ENCODE data around the gene ANKFN1.

ANKFN1 gene

GRCh38 chr17:56426901-56427300 lies 273.6 kb downstream of the ANKFN1 start:
- Mint-ChIP-seq H3K36me3 (ENCODE audit: low read depth) (no peaks in the 10 kb centered on the region), H3K9me3 (no peaks in the 10 kb centered on the region), H3K4me1 (ENCODE audit: low read depth) (peaks cover 21% of the 10 kb centered on the region), H3K27ac (no peak overlapping the region), H3K27me3 (peaks cover 17% of the 10 kb centered on the region), H3K4me3 (no peak overlapping the region)

DNA sequence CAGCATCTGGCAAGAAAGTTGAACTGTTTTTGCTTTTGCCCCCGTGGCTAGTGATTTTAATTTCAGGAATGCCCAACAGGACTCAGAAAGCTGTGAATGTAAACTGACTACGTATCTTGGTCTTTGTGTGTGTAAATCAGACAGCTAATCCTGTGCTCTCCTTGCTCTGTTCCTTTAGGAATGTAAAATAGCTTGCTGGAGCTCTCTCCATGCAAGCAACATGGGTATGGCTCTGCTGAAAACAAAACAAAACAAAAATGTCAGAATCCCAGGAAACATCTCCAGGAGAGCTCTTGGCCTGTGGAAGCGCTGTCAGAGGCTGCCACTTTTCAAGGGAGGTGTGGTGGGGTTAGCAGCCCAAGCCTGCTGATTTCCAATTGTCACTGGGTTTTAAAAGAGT lies 278.5 kb downstream of the ANKFN1 start:
- H3K36me3 Mint-ChIP-seq (ENCODE audit: low read depth) = no peaks in the 10 kb centered on the region
- no peak overlapping the region for H3K27ac Mint-ChIP-seq
- H3K4me3 Mint-ChIP-seq = no peak overlapping the region
- H3K9me3 Mint-ChIP-seq = no peaks in the 10 kb centered on the region
- H3K27me3 Mint-ChIP-seq = peaks cover 6% of the 10 kb centered on the region
- no peaks in the 10 kb centered on the region for H3K4me1 Mint-ChIP-seq (ENCODE audit: low read depth)

- Mint-ChIP-seq H3K27ac (no peak overlapping the region), H3K36me3 (ENCODE audit: low read depth) (no peaks in the 10 kb centered on the region), H3K4me1 (ENCODE audit: low read depth) (no peaks in the 10 kb centered on the region), H3K4me3 (no peak overlapping the region), H3K9me3 (no peaks in the 10 kb centered on the region), H3K27me3 (peaks cover 10% of the 10 kb centered on the region)
Measured at GRCh38 chr17:56432443-56432842, 279.2 kb downstream of the ANKFN1 start.

- Mint-ChIP-seq H3K9me3 (no peaks in the 10 kb centered on the region), H3K27ac (no peak overlapping the region), H3K4me1 (ENCODE audit: low read depth) (no peaks in the 10 kb centered on the region), H3K27me3 (peaks cover 15% of the 10 kb centered on the region), H3K4me3 (no peak overlapping the region), H3K36me3 (ENCODE audit: low read depth) (no peaks in the 10 kb centered on the region)
Measured at GRCh38 chr17:56434610-56435009, 281.3 kb downstream of the ANKFN1 start.

- no peaks in the 10 kb centered on the region for H3K9me3 Mint-ChIP-seq
- H3K4me3 Mint-ChIP-seq = no peak overlapping the region
- H3K27ac Mint-ChIP-seq = no peak overlapping the region
- H3K4me1 Mint-ChIP-seq (ENCODE audit: low read depth) = no peaks in the 10 kb centered on the region
- H3K27me3 Mint-ChIP-seq = peaks cover 19% of the 10 kb centered on the region
- H3K36me3 Mint-ChIP-seq (ENCODE audit: low read depth) = no peaks in the 10 kb centered on the region
Measured at GRCh38 chr17:56436142-56436541, 282.9 kb downstream of the ANKFN1 start.

GRCh38 chr17:56440419-56440818 lies 287.1 kb downstream of the ANKFN1 start:
- H3K36me3 Mint-ChIP-seq (ENCODE audit: low read depth) = no peaks in the 10 kb centered on the region
- H3K27me3 Mint-ChIP-seq = peaks cover 17% of the 10 kb centered on the region
- no peak overlapping the region for H3K4me3 Mint-ChIP-seq
- H3K9me3 Mint-ChIP-seq = no peaks in the 10 kb centered on the region
- H3K4me1 Mint-ChIP-seq (ENCODE audit: low read depth) = no peaks in the 10 kb centered on the region
- no peak overlapping the region for H3K27ac Mint-ChIP-seq

GRCh38 chr17:56441308-56441707 lies 288.0 kb downstream of the ANKFN1 start:
- Mint-ChIP-seq H3K36me3 (ENCODE audit: low read depth) (no peaks in the 10 kb centered on the region), H3K4me1 (ENCODE audit: low read depth) (no peaks in the 10 kb centered on the region), H3K27me3 (peaks cover 17% of the 10 kb centered on the region), H3K4me3 (no peak overlapping the region), H3K9me3 (no peaks in the 10 kb centered on the region), H3K27ac (no peak overlapping the region)

GRCh38 chr17:56445692-56446411 lies 292.6 kb downstream of the ANKFN1 start:
- Mint-ChIP-seq H3K36me3 (ENCODE audit: low read depth) (no peaks in the 10 kb centered on the region), H3K4me3 (no peak overlapping the region), H3K27ac (no peak overlapping the region), H3K4me1 (ENCODE audit: low read depth) (no peaks in the 10 kb centered on the region), H3K9me3 (no peaks in the 10 kb centered on the region), H3K27me3 (peaks cover 4% of the 10 kb centered on the region)

DNA sequence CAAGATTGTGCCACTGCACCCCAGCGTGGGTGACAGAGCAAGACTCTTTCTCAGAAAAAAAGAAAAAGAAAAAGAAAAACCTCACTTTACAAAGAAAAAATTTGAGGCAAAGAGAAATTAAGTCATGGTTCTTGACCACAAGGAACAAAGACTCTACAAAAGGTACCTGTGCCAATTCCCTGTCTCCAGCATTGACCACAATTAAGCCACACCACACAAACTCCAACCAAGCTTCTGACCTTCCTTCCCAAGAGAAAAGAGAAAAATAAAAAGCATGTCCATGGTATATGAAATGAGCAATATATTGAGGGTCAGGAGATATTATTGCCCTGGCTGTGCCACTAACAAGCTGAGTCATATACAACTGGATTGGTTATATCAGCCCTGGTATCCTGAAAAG lies 293.9 kb downstream of the ANKFN1 start:
- Mint-ChIP-seq H3K36me3 (ENCODE audit: low read depth) (no peaks in the 10 kb centered on the region), H3K27me3 (peaks cover 9% of the 10 kb centered on the region), H3K27ac (no peak overlapping the region), H3K4me3 (no peak overlapping the region), H3K9me3 (no peaks in the 10 kb centered on the region), H3K4me1 (ENCODE audit: low read depth) (no peaks in the 10 kb centered on the region)

GRCh38 chr17:56448371-56448770 lies 295.1 kb downstream of the ANKFN1 start:
- Mint-ChIP-seq H3K9me3 (no peaks in the 10 kb centered on the region), H3K36me3 (ENCODE audit: low read depth) (no peaks in the 10 kb centered on the region), H3K4me3 (no peak overlapping the region), H3K4me1 (ENCODE audit: low read depth) (no peaks in the 10 kb centered on the region), H3K27ac (no peak overlapping the region), H3K27me3 (peaks cover 12% of the 10 kb centered on the region)

DNA sequence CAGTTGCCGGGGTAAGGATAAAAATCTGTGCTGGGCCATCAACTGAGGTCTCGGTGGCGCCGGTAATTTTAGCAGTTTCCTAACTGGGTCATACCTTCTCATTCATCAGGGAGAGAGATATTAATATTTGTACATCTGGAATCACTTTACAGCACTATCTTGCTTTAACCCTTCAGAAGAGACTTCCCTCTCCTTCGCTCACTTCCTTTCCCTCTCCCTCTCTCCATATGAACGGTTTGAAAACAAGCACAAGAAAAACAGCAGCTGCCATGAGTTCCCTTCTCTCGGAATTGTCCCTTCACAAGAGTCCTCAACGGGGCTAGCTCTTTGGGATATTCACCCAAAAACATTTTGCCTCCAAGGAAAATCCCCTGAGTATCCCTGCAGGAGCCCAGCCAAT lies 295.9 kb downstream of the ANKFN1 start:
- H3K36me3 Mint-ChIP-seq (ENCODE audit: low read depth) = no peaks in the 10 kb centered on the region
- no peaks in the 10 kb centered on the region for H3K4me1 Mint-ChIP-seq (ENCODE audit: low read depth)
- no peak overlapping the region for H3K27ac Mint-ChIP-seq

GRCh38 chr17:56451629-56452028 lies 298.4 kb downstream of the ANKFN1 start:
- H3K27ac Mint-ChIP-seq = no peak overlapping the region
- peaks cover 18% of the 10 kb centered on the region for H3K27me3 Mint-ChIP-seq
- H3K4me1 Mint-ChIP-seq (ENCODE audit: low read depth) = no peaks in the 10 kb centered on the region
- H3K9me3 Mint-ChIP-seq = no peaks in the 10 kb centered on the region
- no peak overlapping the region for H3K4me3 Mint-ChIP-seq
- H3K36me3 Mint-ChIP-seq (ENCODE audit: low read depth) = no peaks in the 10 kb centered on the region

More for the DNA sequence above, 295.9 kb downstream of the ANKFN1 start:
- no peaks in the 10 kb centered on the region for H3K9me3 Mint-ChIP-seq
- peaks cover 15% of the 10 kb centered on the region for H3K27me3 Mint-ChIP-seq
- no peak overlapping the region for H3K4me3 Mint-ChIP-seq

DNA sequence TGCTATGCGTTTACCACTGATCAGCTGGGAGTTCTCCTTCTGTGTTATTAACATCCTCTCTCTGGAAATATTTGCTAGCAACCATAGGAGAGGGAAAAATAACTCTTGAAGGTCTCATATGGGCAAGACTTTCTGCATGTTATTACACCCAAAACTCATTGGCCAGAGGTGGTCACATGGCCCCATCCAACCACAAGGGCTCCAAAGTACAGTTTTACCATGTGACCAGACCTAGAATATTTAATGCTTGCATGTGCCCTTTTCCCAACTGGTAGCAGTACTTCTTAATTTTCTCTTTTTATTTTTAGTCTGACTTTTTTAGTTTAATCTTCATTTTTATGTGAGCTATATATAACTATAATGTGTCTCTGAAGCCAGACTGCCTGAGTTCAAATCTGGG lies 299.2 kb downstream of the ANKFN1 start:
- H3K27me3 Mint-ChIP-seq = peaks cover 18% of the 10 kb centered on the region
- H3K4me3 Mint-ChIP-seq = no peak overlapping the region
- no peaks in the 10 kb centered on the region for H3K9me3 Mint-ChIP-seq
- no peak overlapping the region for H3K27ac Mint-ChIP-seq
- no peaks in the 10 kb centered on the region for H3K4me1 Mint-ChIP-seq (ENCODE audit: low read depth)
- no peaks in the 10 kb centered on the region for H3K36me3 Mint-ChIP-seq (ENCODE audit: low read depth)

- H3K27ac Mint-ChIP-seq = no peak overlapping the region
Measured at GRCh38 chr17:56457501-56457900, 304.2 kb downstream of the ANKFN1 start.

GRCh38 chr17:56465886-56466285 lies 312.6 kb downstream of the ANKFN1 start:
- peaks cover 13% of the 10 kb centered on the region for H3K27me3 Mint-ChIP-seq
- no peaks in the 10 kb centered on the region for H3K4me1 Mint-ChIP-seq (ENCODE audit: low read depth)
- H3K4me3 Mint-ChIP-seq = no peak overlapping the region

More at GRCh38 chr17:56457501-56457900, 304.2 kb downstream of the ANKFN1 start:
- Mint-ChIP-seq H3K9me3 (no peaks in the 10 kb centered on the region), H3K4me3 (no peak overlapping the region), H3K27me3 (peaks cover 24% of the 10 kb centered on the region), H3K36me3 (ENCODE audit: low read depth) (no peaks in the 10 kb centered on the region), H3K4me1 (ENCODE audit: low read depth) (no peaks in the 10 kb centered on the region)

DNA sequence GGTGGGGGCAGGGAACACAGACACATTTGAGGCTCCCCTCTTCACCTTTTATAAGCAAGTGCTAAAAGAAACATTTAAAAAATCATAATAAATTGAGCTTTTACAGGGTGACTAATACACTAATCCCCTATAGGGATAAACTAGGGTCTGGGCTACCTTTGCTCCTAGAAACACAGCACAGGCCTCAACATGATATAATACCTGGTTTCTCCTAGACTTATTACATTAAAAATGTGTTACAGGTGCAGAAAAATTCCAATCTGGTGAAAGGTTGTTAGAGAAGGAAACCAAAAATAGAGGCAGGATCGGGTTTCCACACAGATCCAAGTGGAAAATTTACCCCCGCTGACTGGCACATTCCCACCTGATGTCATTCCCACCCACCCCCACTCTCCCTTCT lies 315.6 kb downstream of the ANKFN1 start:
- Mint-ChIP-seq H3K4me3 (no peak overlapping the region), H3K27me3 (peaks cover 4% of the 10 kb centered on the region), H3K4me1 (ENCODE audit: low read depth) (no peaks in the 10 kb centered on the region), H3K27ac (no peak overlapping the region), H3K9me3 (peaks cover 8% of the 10 kb centered on the region), H3K36me3 (ENCODE audit: low read depth) (no peaks in the 10 kb centered on the region)

More at GRCh38 chr17:56465886-56466285, 312.6 kb downstream of the ANKFN1 start:
- Mint-ChIP-seq H3K9me3 (no peaks in the 10 kb centered on the region), H3K27ac (no peak overlapping the region), H3K36me3 (ENCODE audit: low read depth) (no peaks in the 10 kb centered on the region)
